HepG2 (cell line): ENCODE results near the gene LDLRAD4. TPM values are rescaled to one million over a fixed set of nuclear protein-coding genes. Genes with fewer than 3 reads are reported as not detected.

Experiments
- BRD4 ChIP-seq: sonication (generic); formaldehyde crosslinking; IDR thresholded peaks from 2 replicates; pipeline ENCODE4 v1.4.0; 2020; ENCODE audit warnings: missing genetic modification reagents
- GFI1 ChIP-seq: sonication (generic); formaldehyde crosslinking; IDR thresholded peaks from 2 replicates; pipeline ENCODE4 v1.5.0; 2020; ENCODE audit warnings: missing genetic modification reagents, mild to moderate bottlenecking, borderline replicate concordance
- IRF2 ChIP-seq: IDR thresholded peaks from 2 replicates; pipeline ENCODE4 v1.6.1; 2018; ENCODE audit warnings: missing genetic modification reagents, missing compliant biosample characterization
- KLF6 ChIP-seq: IDR thresholded peaks from 2 replicates; pipeline ENCODE4 v1.8.0; 2016; ENCODE audit warnings: missing biosample characterization, missing genetic modification reagents
- MAZ ChIP-seq, 2 experiments: sonication (generic) in 1 of 2; formaldehyde crosslinking in 1 of 2; IDR thresholded peaks; 2 replicates each; pipeline versions ENCODE4 v1.5.0 to v1.6.1; 2012 to 2020; ENCODE audit warnings: low read depth in 2 of 2, mild to moderate bottlenecking in 2 of 2, borderline replicate concordance in 1 of 2, improper control_type of control experiment in 1 of 2, low read length in 1 of 2, missing genetic modification reagents in 1 of 2, moderate library complexity in 1 of 2
- NFIC ChIP-seq: IDR thresholded peaks from 2 replicates; pipeline ENCODE4 v1.6.1; 2012; ENCODE audit warnings: mild to moderate bottlenecking, low read length, inconsistent platforms
- NFRKB ChIP-seq: fragments of 450-650 bp; IDR thresholded peaks from 2 replicates; pipeline ENCODE4 v1.6.1; 2017
- NFYB ChIP-seq: sonication (generic); formaldehyde crosslinking; IDR thresholded peaks from 2 replicates; pipeline ENCODE4 v1.4.0; 2020; ENCODE audit warnings: missing genetic modification reagents
- POGZ ChIP-seq: sonication (generic); formaldehyde crosslinking; IDR thresholded peaks from 2 replicates; pipeline ENCODE4 v1.4.0; 2020; ENCODE audit warnings: mild to moderate bottlenecking, missing genetic modification reagents
- SIX4 ChIP-seq: sonication (generic); formaldehyde crosslinking; IDR thresholded peaks from 2 replicates; pipeline ENCODE4 v1.4.0; 2020; ENCODE audit warnings: missing genetic modification reagents
- TOPORS ChIP-seq: sonication (generic); formaldehyde crosslinking; IDR thresholded peaks from 2 replicates; pipeline ENCODE4 v1.8.0; 2023; ENCODE audit warnings: mild to moderate bottlenecking, missing genetic modification reagents
- ZFAT ChIP-seq: sonication (generic); formaldehyde crosslinking; conservative IDR thresholded peaks from 2 replicates; pipeline ENCODE4 v1.8.1; 2023; ENCODE audit warnings: missing genetic modification reagents, inconsistent platforms
- ZNF251 ChIP-seq: sonication (generic); formaldehyde crosslinking; IDR thresholded peaks from 2 replicates; pipeline ENCODE4 v1.9.0; 2021; ENCODE audit warnings: mild to moderate bottlenecking, missing genetic modification reagents
- ZNF441 ChIP-seq: sonication (generic); formaldehyde crosslinking; IDR thresholded peaks from 2 replicates; pipeline ENCODE4 v1.7.0; 2021; ENCODE audit warnings: missing genetic modification reagents, borderline replicate concordance
- ZNF790 ChIP-seq: sonication (generic); formaldehyde crosslinking; IDR thresholded peaks from 2 replicates; pipeline ENCODE4 v1.8.0; 2022; ENCODE audit warnings: missing genetic modification reagents, mild to moderate bottlenecking, borderline replicate concordance
- ZSCAN21 ChIP-seq: sonication (generic); formaldehyde crosslinking; IDR thresholded peaks from 2 replicates; pipeline ENCODE4 v1.8.0; 2022; ENCODE audit warnings: mild to moderate bottlenecking, missing genetic modification reagents, moderate library complexity, borderline replicate concordance
- polyA plus RNA-seq, 8 experiments: library from polyadenylated mRNA; depleted of rRNA in 3 of 8; stranded (reverse) in 7 of 8; unstranded in 1 of 8; fragments of >200 nt; fragmentation: Illumina TruSeq in 4 of 8; extraction: Trizol in 4 of 8; gene quantifications; 2 replicates each; pipeline versions ENCODE4 v1.2.1 to v1.2.3, GENCODE V29; 2011 to 2016; ENCODE audit warnings: low read depth in 4 of 8, missing spikeins in 1 of 8, mixed read lengths in 1 of 8; ENCODE audit not compliant: insufficient read depth in 1 of 8
- total RNA-seq, 5 experiments: library from RNA; depleted of rRNA; stranded (reverse); fragments of >200 nt; fragmentation: Illumina TruSeq; extraction: Trizol; gene quantifications; 2 replicates each; pipeline ENCODE4 v1.2.3, GENCODE V29; 2016; ENCODE audit warnings: low read depth in 1 of 5
- TF ChIP-seq, protein P1 (sequence below): sonication (generic); formaldehyde crosslinking; IDR thresholded peaks from 2 replicates; pipeline ENCODE4 v1.4.0; 2020; ENCODE audit warnings: missing genetic modification reagents
- TF ChIP-seq, protein P2 (sequence below): sonication (generic); formaldehyde crosslinking; IDR thresholded peaks from 2 replicates; pipeline ENCODE4 v1.8.1; 2022; ENCODE audit warnings: mild to moderate bottlenecking, missing genetic modification reagents
- TF ChIP-seq, protein P3 (sequence below): sonication (generic); formaldehyde crosslinking; IDR thresholded peaks from 2 replicates; pipeline ENCODE4 v1.5.1; 2020; ENCODE audit warnings: mild to moderate bottlenecking, missing genetic modification reagents, moderate library complexity
- TF ChIP-seq, protein P4 (sequence below): sonication (generic); formaldehyde crosslinking; IDR thresholded peaks from 2 replicates; pipeline ENCODE4 v1.8.0; 2022; ENCODE audit warnings: mild to moderate bottlenecking, missing genetic modification reagents

LDLRAD4 gene
- total and polyA plus RNA-seq, 2 of the 13 experiments (the other 11 are each of a cell fraction or from before 2014, with no cell fraction given) = 13.6 to 20.9 TPM

DNA sequence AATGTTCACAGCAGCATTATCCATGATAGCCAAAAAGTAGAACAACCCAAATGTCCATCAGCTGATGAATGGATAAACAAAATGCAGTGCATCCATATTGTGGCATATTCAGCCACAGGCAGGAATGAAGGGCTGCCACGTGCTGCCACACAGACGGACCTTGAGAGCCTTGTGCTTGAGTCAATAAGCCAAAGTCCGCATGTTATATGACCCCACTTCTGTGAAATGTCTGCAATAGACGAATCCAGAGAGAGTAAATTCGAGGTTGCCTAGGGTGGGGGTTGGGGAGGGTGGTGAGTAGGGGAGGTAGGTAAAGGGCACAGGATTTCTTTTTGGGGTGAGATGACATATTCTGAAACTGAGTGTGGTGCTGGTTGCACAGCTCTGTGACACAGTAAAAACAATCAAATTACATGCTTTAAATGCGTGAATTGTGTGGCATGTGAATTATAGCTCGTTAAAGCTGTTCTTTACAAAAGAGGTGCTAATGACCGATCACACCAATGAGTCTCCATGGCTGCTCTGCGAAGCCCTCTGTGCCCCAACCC, 38.9 kb upstream of the LDLRAD4 start (continued):
- 0 out of 2 replicates have a peak, but pooled peaks have one; percentile 53 for TF ChIP-seq MAZ (IDR thresholded peaks at IDR 0.05; ENCODE audit: borderline replicate concordance, low read depth, low read length)
- TF ChIP-seq MAZ (CRISPR knock-in tag; IDR thresholded peaks at IDR 0.05; ENCODE audit: low read depth) = peak; percentile 51
- no peak for TF ChIP-seq ZFAT (CRISPR knock-in tag)
- peak; percentile 30; the same call in 1 of the 2 replicates for TF ChIP-seq NFYB (CRISPR knock-in tag)
- TF ChIP-seq SIX4 (CRISPR knock-in tag) = peak; percentile 99
- TF ChIP-seq GFI1 = peak; percentile 60; the same call in 1 of the 2 replicates
- peak; percentile 91 for TF ChIP-seq IRF2
- TF ChIP-seq, protein P1, sequence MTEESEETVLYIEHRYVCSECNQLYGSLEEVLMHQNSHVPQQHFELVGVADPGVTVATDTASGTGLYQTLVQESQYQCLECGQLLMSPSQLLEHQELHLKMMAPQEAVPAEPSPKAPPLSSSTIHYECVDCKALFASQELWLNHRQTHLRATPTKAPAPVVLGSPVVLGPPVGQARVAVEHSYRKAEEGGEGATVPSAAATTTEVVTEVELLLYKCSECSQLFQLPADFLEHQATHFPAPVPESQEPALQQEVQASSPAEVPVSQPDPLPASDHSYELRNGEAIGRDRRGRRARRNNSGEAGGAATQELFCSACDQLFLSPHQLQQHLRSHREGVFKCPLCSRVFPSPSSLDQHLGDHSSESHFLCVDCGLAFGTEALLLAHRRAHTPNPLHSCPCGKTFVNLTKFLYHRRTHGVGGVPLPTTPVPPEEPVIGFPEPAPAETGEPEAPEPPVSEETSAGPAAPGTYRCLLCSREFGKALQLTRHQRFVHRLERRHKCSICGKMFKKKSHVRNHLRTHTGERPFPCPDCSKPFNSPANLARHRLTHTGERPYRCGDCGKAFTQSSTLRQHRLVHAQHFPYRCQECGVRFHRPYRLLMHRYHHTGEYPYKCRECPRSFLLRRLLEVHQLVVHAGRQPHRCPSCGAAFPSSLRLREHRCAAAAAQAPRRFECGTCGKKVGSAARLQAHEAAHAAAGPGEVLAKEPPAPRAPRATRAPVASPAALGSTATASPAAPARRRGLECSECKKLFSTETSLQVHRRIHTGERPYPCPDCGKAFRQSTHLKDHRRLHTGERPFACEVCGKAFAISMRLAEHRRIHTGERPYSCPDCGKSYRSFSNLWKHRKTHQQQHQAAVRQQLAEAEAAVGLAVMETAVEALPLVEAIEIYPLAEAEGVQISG (CRISPR knock-in tag) = peak; percentile 83
- no peak for TF ChIP-seq ZNF251 (CRISPR knock-in tag)
- peak; percentile 65; the same call in 1 of the 2 replicates for TF ChIP-seq TOPORS
- TF ChIP-seq, protein P2, sequence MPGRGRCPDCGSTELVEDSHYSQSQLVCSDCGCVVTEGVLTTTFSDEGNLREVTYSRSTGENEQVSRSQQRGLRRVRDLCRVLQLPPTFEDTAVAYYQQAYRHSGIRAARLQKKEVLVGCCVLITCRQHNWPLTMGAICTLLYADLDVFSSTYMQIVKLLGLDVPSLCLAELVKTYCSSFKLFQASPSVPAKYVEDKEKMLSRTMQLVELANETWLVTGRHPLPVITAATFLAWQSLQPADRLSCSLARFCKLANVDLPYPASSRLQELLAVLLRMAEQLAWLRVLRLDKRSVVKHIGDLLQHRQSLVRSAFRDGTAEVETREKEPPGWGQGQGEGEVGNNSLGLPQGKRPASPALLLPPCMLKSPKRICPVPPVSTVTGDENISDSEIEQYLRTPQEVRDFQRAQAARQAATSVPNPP = peak; percentile 80; the same call in 1 of the 2 replicates
- peak; percentile 70; the same call in 1 of the 2 replicates for TF ChIP-seq NFIC
- peak; percentile 83 for TF ChIP-seq BRD4 (CRISPR knock-in tag)
- peak; percentile 41; the same call in 1 of the 2 replicates for TF ChIP-seq ZSCAN21 (CRISPR knock-in tag)
- TF ChIP-seq ZNF790 (CRISPR knock-in tag) = no peak
- peak; percentile 91 for TF ChIP-seq KLF6 (CRISPR knock-in tag)
- TF ChIP-seq NFRKB = no peak
- peak; percentile 86 for TF ChIP-seq POGZ (CRISPR knock-in tag)
- TF ChIP-seq, protein P3, sequence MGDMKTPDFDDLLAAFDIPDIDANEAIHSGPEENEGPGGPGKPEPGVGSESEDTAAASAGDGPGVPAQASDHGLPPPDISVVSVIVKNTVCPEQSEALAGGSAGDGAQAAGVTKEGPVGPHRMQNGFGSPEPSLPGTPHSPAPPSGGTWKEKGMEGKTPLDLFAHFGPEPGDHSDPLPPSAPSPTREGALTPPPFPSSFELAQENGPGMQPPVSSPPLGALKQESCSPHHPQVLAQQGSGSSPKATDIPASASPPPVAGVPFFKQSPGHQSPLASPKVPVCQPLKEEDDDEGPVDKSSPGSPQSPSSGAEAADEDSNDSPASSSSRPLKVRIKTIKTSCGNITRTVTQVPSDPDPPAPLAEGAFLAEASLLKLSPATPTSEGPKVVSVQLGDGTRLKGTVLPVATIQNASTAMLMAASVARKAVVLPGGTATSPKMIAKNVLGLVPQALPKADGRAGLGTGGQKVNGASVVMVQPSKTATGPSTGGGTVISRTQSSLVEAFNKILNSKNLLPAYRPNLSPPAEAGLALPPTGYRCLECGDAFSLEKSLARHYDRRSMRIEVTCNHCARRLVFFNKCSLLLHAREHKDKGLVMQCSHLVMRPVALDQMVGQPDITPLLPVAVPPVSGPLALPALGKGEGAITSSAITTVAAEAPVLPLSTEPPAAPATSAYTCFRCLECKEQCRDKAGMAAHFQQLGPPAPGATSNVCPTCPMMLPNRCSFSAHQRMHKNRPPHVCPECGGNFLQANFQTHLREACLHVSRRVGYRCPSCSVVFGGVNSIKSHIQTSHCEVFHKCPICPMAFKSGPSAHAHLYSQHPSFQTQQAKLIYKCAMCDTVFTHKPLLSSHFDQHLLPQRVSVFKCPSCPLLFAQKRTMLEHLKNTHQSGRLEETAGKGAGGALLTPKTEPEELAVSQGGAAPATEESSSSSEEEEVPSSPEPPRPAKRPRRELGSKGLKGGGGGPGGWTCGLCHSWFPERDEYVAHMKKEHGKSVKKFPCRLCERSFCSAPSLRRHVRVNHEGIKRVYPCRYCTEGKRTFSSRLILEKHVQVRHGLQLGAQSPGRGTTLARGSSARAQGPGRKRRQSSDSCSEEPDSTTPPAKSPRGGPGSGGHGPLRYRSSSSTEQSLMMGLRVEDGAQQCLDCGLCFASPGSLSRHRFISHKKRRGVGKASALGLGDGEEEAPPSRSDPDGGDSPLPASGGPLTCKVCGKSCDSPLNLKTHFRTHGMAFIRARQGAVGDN (CRISPR knock-in tag) = peak; percentile 20; the same call in 1 of the 2 replicates
- peak; percentile 59; the same call in 1 of the 2 replicates for TF ChIP-seq ZNF441 (CRISPR knock-in tag)
- TF ChIP-seq, protein P4, sequence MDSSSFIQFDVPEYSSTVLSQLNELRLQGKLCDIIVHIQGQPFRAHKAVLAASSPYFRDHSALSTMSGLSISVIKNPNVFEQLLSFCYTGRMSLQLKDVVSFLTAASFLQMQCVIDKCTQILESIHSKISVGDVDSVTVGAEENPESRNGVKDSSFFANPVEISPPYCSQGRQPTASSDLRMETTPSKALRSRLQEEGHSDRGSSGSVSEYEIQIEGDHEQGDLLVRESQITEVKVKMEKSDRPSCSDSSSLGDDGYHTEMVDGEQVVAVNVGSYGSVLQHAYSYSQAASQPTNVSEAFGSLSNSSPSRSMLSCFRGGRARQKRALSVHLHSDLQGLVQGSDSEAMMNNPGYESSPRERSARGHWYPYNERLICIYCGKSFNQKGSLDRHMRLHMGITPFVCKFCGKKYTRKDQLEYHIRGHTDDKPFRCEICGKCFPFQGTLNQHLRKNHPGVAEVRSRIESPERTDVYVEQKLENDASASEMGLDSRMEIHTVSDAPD (CRISPR knock-in tag) = peak; percentile 70; the same call in 1 of the 2 replicates
